Nephron (organoid): ENCODE results near the gene ME3.

Experiments
- H3K27ac Mint-ChIP-seq, 3 experiments: 2 replicates each; pipeline ENCODE4 v1.8.0; 2020; ENCODE audit warnings: mixed read lengths in 3 of 3, mild to moderate bottlenecking in 2 of 3, moderate library complexity in 1 of 3
- H3K27me3 Mint-ChIP-seq: 2 replicates; pipeline ENCODE4 v1.8.0; 2021; ENCODE audit warnings: low read depth, mild to moderate bottlenecking, moderate library complexity, mixed read lengths
- H3K36me3 Mint-ChIP-seq: 2 replicates; pipeline ENCODE4 v1.8.0; 2020; ENCODE audit warnings: low read depth, mixed read lengths
- H3K4me1 Mint-ChIP-seq: 2 replicates; pipeline ENCODE4 v1.8.0; 2020; ENCODE audit warnings: mixed read lengths
- H3K4me3 Mint-ChIP-seq, 3 experiments: 2 replicates each; pipeline ENCODE4 v1.8.0; 2020; ENCODE audit warnings: mild to moderate bottlenecking in 3 of 3, mixed read lengths in 3 of 3, moderate library complexity in 2 of 3
- H3K9me3 Mint-ChIP-seq: 2 replicates; pipeline ENCODE4 v1.8.0; 2020; ENCODE audit warnings: mixed read lengths
- CTCF ChIP-seq, 3 experiments: fragments of 200-600 bp; sonication (generic); IDR thresholded peaks; one replicate each; pipeline ENCODE4 v1.5.0; 2021; ENCODE audit warnings: antibody characterized with exemption in 3 of 3; ENCODE audit not compliant: unreplicated experiment in 3 of 3

Gene ME3

GRCh38 chr11:86511086-86511551 is 161.3 kb downstream of the ME3 start:
- no peak overlapping the region for H3K4me3 Mint-ChIP-seq
- no peaks in the 10 kb centered on the region for H3K9me3 Mint-ChIP-seq
- H3K27ac Mint-ChIP-seq, result no peak overlapping the region
- H3K36me3 Mint-ChIP-seq, result no peaks in the 10 kb centered on the region
- no peaks in the 10 kb centered on the region for H3K27me3 Mint-ChIP-seq
- peaks cover 13% of the 10 kb centered on the region for H3K4me1 Mint-ChIP-seq
- no peak for TF ChIP-seq CTCF (IDR thresholded peaks at IDR 0.05; ENCODE audit: unreplicated experiment in 3 of 3)

GRCh38 chr11:86510674-86511073 is 161.7 kb downstream of the ME3 start:
- H3K4me1 Mint-ChIP-seq, result peaks cover 13% of the 10 kb centered on the region
- TF ChIP-seq CTCF (IDR thresholded peaks at IDR 0.05; ENCODE audit: unreplicated experiment in 3 of 3), result no peak
- H3K27me3 Mint-ChIP-seq, result no peaks in the 10 kb centered on the region
- no peak overlapping the region for H3K27ac Mint-ChIP-seq
- no peaks in the 10 kb centered on the region for H3K36me3 Mint-ChIP-seq
- H3K9me3 Mint-ChIP-seq, result no peaks in the 10 kb centered on the region
- no peak overlapping the region for H3K4me3 Mint-ChIP-seq

GRCh38 chr11:86510097-86510496 is 162.3 kb downstream of the ME3 start:
- no peak for TF ChIP-seq CTCF (IDR thresholded peaks at IDR 0.05; ENCODE audit: unreplicated experiment in 3 of 3)
- Mint-ChIP-seq H3K27ac (no peak overlapping the region), H3K27me3 (no peaks in the 10 kb centered on the region), H3K4me3 (no peak overlapping the region), H3K9me3 (no peaks in the 10 kb centered on the region), H3K36me3 (no peaks in the 10 kb centered on the region), H3K4me1 (peaks cover 10% of the 10 kb centered on the region)

DNA sequence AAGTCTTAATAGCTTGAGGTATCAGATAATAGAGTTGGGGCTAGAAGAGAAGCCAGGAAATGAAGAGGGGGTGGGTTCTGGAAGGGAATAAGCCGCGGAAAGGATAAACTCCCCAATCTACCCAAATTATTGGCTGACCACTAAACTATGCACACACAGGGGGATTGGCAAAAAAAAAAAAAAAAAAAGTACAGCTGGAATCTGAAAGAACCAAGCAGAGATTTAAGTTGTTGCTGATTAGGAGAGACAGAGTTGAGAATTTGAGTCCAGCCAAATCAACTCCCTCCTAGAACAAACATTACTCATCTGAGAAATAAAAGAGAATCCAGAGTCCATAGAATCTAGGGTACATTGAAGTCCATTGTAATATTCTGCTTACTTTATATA is 162.8 kb downstream of the ME3 start:
- no peaks in the 10 kb centered on the region for H3K36me3 Mint-ChIP-seq
- no peak overlapping the region for H3K4me3 Mint-ChIP-seq
- H3K9me3 Mint-ChIP-seq, result no peaks in the 10 kb centered on the region
- peaks cover 5% of the 10 kb centered on the region for H3K4me1 Mint-ChIP-seq
- H3K27ac Mint-ChIP-seq, result no peak overlapping the region
- TF ChIP-seq CTCF (IDR thresholded peaks at IDR 0.05; ENCODE audit: unreplicated experiment in 3 of 3), result no peak
- no peaks in the 10 kb centered on the region for H3K27me3 Mint-ChIP-seq

- H3K4me3 Mint-ChIP-seq, result no peak overlapping the region
These were observed 163.5 kb downstream of the ME3 start for GRCh38 chr11:86508604-86509587.

More at GRCh38 chr11:86508604-86509587, 163.5 kb downstream of the ME3 start:
- Mint-ChIP-seq H3K27me3 (no peaks in the 10 kb centered on the region), H3K9me3 (no peaks in the 10 kb centered on the region), H3K4me1 (peaks cover 5% of the 10 kb centered on the region), H3K36me3 (no peaks in the 10 kb centered on the region), H3K27ac (no peak overlapping the region)
- TF ChIP-seq CTCF (IDR thresholded peaks at IDR 0.05; ENCODE audit: unreplicated experiment in 3 of 3), result no peak
